ENCODE data around the gene LHX2.
"Not testable (repeated sequence)": the region's sequence is repeated elsewhere in the genome, so short reads cannot be mapped to it uniquely, and the experiment has no call there.

The LHX2 gene, protein sequence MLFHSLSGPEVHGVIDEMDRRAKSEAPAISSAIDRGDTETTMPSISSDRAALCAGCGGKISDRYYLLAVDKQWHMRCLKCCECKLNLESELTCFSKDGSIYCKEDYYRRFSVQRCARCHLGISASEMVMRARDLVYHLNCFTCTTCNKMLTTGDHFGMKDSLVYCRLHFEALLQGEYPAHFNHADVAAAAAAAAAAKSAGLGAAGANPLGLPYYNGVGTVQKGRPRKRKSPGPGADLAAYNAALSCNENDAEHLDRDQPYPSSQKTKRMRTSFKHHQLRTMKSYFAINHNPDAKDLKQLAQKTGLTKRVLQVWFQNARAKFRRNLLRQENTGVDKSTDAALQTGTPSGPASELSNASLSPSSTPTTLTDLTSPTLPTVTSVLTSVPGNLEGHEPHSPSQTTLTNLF

DNA sequence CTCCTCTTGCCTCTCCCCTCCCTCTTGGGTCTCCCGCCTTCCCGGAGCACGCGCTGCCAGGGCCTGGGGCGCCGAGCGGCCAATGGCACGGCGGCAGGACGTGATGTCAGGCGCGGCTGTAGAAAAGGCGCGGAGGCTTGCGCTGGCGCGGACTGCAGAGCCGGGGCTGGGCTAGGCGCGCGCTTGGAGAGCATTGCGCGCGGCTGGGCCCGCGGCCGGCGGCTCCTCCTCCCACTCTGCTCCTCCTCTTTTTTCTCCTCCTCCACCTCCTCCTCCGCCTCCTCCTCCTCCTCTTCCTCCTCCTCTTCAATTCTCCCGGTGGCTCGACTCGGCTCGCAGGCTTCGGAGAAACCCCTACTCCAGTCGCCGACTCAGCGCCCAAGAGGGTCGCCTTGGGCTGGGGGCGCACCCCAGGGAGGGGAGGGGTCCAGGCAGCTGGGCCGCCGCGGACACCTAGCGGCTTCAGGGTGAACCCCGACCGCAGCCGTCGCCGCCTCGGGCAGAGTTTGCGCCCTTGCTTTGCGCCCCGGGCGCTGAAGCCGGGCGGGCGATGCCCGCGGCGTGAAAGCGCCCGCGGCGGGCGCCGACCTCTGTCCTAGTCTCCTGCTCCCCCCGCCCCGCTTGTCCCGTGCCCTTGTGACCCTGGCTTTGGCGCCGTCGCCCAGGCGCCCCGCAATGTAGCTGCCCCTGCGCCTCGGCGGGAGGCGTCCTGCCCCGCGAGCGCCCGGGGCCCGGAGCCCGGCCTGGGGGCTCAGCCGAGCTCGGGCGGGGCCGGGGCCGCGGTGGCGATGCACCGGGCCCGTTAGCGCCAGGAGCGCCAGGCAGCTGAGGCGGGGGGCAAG, at the start of gene LHX2:
Gene LHX2, plus strand, starts transcription at position 309 of the 842 bp plus-strand sequence. CDS start 581 bp downstream, outside the sequence.
- peak; percentile 22 for DNase-seq (ENCODE audit: low read depth)

DNA sequence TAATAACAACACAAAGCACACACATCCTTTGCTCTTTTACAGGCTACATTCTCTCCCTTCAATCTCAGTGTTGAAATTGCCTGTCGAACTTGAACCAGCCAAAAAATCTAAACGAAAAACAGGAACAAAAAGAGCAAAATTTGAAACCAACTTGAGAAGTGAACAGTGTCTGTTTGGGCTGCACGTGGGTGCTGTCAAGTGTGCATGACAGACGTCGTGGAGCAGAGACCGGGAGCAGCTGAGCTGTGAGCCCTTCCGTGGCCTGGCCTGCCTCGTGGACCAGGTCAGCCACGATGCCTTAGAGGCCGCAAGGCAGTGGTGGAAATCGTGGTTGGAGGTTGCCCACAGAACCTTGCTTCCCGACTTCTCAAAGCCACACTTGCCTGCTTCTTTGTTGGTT, 46.8 kb upstream of the LHX2 start:
- DNase-seq (ENCODE audit: low read depth), result no peak

- no peak for DNase-seq (ENCODE audit: low read depth)
Measured at GRCh38 chr9:123965801-123966686, 45.5 kb upstream of the LHX2 start.

- no peak for DNase-seq (ENCODE audit: low read depth)
Measured at GRCh38 chr9:123967323-123967722, 44.2 kb upstream of the LHX2 start.

DNA sequence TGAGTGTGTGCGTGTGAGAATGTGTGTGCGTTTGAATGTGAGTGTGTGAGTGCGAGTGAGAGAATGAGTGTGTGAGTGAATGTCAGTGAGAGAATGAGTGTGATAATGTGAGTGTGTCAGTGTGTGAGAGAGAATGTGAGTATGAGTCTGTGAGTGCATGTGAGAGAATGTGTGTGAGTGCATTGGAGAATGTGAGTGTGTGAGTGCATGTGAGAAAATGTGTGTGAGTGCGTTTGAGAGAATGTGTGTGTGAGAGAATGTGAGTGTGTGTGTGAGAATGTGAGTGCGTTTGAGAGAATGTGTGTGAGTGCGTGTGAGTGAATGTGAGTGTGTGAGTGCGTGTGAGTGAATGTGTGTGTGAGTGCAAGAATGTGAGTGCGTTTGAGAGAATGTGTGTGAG, 39.0 kb upstream of the LHX2 start:
- no peak for DNase-seq (ENCODE audit: low read depth)

GRCh38 chr9:123973590-123974223, 37.9 kb upstream of the LHX2 start:
- no peak for DNase-seq (ENCODE audit: low read depth)

DNA sequence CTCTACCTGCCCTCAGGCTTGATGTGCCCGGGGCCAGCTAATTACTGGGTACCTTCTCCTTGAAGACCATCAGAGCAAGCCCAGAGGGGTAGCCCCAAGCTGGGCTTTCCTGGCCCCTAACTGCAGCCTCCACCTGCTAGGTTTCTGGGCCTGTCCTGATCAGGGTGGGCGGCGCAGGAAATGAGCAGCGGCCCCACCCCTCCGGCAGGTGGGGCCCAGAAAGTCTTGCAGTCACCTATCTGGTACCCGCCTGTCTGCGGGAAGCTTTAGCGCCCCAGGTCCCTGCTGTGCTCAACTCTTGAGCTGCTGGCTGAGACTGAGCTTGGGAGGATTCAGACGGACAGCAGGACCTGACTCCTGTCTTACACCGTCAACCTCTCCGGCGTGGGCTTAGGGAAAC, 37.1 kb upstream of the LHX2 start:
- DNase-seq (ENCODE audit: low read depth), result no peak

- DNase-seq (ENCODE audit: low read depth), result no peak
Measured at GRCh38 chr9:123975871-123976270, 35.7 kb upstream of the LHX2 start.

DNA sequence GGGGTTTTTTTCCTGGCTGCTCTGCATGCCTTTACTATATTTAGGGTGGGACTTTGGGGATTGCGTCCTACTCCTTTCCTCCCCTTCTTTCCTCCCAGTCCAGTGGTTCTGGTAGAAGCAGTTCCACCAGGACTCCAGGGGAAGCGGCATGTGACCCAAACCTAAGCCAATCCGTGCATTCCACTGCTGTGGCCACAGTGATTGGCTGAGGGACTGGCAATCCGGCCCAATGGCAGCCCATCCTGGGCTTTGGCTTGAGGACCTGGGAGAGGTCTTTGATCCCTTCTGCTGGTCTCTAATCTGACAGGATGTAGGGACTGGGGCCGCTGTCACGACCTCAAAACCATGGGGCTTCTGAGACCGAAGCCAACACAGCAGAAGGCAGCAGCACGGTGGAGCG, 35.0 kb upstream of the LHX2 start:
- DNase-seq (ENCODE audit: low read depth), result not testable (repeated sequence)

GRCh38 chr9:123978981-123979380, 32.6 kb upstream of the LHX2 start:
- no peak for DNase-seq (ENCODE audit: low read depth)

DNA sequence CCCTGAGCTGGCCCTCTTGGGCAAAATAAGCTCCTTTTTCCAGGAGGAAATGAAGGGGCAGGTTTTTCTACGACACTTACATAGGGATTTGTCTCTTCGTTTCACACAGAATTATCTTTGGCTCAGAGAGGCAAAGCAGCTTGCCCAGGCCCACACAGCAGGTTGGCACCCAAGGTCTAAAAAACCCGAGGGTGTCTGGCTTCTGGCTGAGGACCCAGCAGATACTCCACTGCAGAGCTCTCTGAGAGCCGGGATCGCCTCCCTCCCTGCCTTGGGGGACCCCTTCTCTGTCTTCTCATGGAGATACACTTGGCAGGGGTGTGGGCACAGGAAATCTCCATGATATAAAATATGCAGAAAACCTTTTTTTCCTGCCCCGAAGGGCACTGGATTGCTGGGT, 29.0 kb upstream of the LHX2 start:
- no peak for DNase-seq (ENCODE audit: low read depth)

DNA sequence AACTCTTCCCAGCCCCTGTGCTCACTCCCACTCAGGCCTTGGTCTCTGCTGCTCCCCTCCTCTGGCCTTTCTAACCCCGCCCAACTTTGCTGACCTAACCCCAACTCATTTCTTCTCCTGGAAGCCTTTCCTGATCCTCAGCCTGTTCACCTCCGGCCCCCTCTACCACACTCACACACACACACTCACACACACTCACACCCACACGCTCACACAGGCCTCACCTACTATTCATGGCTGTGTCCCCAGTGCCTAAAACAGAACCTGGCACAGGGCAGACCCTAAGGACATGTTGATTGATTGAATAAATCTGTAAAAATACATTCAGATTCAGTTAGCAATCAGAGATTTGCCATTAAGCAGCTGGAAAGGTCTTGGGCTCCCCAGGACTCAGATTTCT, 28.5 kb upstream of the LHX2 start:
- no peak for DNase-seq (ENCODE audit: low read depth)

GRCh38 chr9:123984802-123985201, 26.8 kb upstream of the LHX2 start:
- DNase-seq (ENCODE audit: low read depth), result no peak

DNA sequence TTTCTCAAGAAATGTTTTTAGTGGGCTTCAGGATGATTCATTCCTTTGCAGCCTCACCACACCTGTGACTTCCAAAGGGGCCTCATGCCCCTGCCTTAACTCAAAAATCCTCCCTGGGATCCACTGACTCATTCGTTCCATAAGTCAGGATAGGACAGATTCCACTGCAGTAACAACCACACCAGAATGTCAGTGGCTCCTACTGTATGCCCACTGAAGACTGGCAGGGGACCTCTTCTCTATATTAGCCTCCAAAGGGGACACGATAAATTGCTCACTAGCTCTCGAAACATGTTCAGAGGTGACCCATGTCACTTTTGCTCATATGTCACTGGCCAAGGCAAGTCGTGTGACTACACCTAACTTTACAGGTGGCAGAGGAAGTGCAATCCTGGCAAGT, 25.7 kb upstream of the LHX2 start:
- DNase-seq (ENCODE audit: low read depth), result no peak

DNA sequence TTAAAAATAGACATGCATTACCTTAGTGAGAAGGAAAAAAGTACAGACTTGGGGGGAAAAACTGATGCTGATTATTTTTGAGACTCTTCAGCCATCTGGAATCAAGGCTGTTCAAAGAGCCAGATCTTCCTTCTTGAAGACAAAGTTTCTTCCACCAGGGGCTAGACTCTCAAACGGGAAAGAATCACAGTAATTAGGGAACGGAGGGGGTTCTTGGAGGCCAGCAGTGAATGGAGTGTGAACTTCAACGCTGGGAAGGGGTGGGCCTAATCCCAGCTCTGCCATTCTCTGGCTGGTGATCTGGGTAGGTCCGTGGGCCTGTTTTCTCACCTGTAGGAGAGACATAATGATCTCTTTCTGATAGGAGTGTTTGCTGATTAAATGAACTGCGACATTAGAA, 21.1 kb upstream of the LHX2 start:
- DNase-seq (ENCODE audit: low read depth), result no peak

DNA sequence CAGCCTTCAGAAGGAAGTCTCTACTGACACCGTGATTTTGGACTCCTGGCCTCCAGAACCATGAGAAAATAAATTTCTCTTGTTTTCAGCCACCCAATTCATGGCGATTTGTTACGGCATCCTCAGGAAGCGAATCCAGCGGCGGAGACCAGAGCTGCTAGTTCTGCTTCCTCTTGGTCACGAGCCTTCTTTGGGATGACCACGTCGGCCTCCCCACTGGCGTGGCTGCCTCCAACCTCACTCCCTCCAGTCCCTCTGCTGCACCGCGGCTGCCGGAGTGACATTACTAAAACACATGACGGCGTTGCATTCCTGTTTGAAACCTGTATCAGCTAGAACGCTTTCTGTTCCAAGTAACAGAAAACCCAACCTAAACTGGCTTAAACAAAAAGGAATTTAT, 18.9 kb upstream of the LHX2 start:
- not testable (repeated sequence) for DNase-seq (ENCODE audit: low read depth)

DNA sequence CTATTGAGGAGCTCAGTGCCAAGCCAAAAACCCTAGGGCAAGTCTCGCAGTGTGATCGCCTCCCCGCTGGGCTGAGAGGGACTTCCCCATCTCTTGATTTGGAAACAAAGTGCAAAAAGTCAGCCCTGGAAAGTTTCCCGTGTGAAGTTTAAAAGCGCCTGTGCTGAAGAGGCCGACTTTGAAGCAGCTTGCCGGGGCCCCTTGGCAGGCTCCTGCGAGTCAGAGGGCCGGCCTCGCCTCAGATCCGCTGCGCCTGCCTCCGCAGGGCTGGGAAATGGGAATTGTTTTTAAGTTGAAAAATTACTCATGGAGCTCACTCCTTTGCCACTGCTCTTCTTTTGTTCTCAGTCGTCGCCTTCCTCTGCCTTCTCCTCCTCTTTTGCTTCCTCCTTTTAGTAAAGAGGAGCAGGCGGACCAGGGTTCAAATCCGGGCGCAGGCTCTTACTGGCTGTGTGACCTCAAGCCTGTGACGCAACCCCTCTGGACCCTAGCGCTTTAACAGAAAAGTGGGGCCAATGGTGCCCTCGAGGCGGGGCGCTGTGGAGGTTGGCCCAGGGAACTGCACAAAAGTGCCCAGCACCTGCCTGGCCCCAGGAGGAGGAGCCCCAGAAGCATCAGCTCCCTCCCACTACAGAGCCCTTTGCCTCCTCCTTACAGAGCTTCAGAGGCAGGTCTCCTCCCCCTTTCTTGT, 14.7 kb upstream of the LHX2 start:
- DNase-seq (ENCODE audit: low read depth), result no peak

GRCh38 chr9:123997665-123998277, 13.8 kb upstream of the LHX2 start:
- no peak for DNase-seq (ENCODE audit: low read depth)

- DNase-seq (ENCODE audit: low read depth), result no peak
Measured at GRCh38 chr9:123998278-123998925, 13.2 kb upstream of the LHX2 start.

GRCh38 chr9:123998970-123999621, 12.5 kb upstream of the LHX2 start:
- DNase-seq (ENCODE audit: low read depth), result no peak

Measured in GM04504 (cell line).